Psoas muscle (tissue), 8 donors: ENCODE results near the gene ANKDD1A. TPM values are rescaled to one million over a fixed set of nuclear protein-coding genes. Genes with fewer than 3 reads are reported as not detected.

ENCODE experiments used
- ATAC-seq, 4 donors: fragments of 200-7000 bp; cut with Tn5 transposase; one replicate each; pipeline ENCODE4 v1.9.1; 2020; ENCODE audit warnings: moderate library complexity in 3 of 4, mild to moderate bottlenecking in 2 of 4
- DNase-seq, 2 donors: peaks; one replicate each; pipeline ENCODE4 v3.0.0-alpha.2; 2020
- H3K27ac ChIP-seq: fragments of 200-600 bp; one replicate; pipeline ENCODE4 v1.8.0; 2022
- H3K27me3 ChIP-seq, 3 donors: fragments of 200-600 bp in 1 of 3; one replicate each; pipeline versions ENCODE4 v1.6.1 to v1.8.0; 2013 to 2022; ENCODE audit warnings: low read length in 2 of 3, mild to moderate bottlenecking in 2 of 3, moderate library complexity in 1 of 3; ENCODE audit not compliant: insufficient read depth in 3 of 3
- H3K36me3 ChIP-seq, 2 donors: fragments of 200-600 bp in 1 of 2; one replicate each; pipeline versions ENCODE4 v1.6.1 to v1.8.0; 2013 to 2022; ENCODE audit warnings: low read depth in 1 of 2, mild to moderate bottlenecking in 1 of 2, moderate library complexity in 1 of 2; ENCODE audit not compliant: insufficient read depth in 1 of 2
- H3K4me1 ChIP-seq: fragments of 200-600 bp; one replicate; pipeline ENCODE4 v1.8.0; 2022
- H3K4me3 ChIP-seq: fragments of 200-600 bp; one replicate; pipeline ENCODE4 v1.8.0; 2022; ENCODE audit warnings: mild to moderate bottlenecking
- H3K9me3 ChIP-seq: fragments of 200-600 bp; one replicate; pipeline ENCODE4 v1.8.0; 2022
- WGBS, 3 donors: extraction: QIAGEN DNeasy Blood & Tissue Kit; methylation state at CpG; one replicate each; pipeline versions ENCODE4 v1.1.6 to v1.1.7; 2013; 5-methylcytosine and 5-hydroxymethylcytosine counted together
- intact Hi-C, 2 donors: fragments of 100-400 bp; cut with DNase I; formaldehyde crosslinking; loops; one replicate each; pipeline versions ENCODE4 v1.11.0 to v1.14.2; 2022
- polyA plus RNA-seq, 3 donors: library from polyadenylated mRNA; stranded (reverse); fragments of 200-250 nt; gene quantifications; one replicate each; pipeline ENCODE4 v1.2.3, GENCODE V29; 2013
- total RNA-seq, 4 donors: library from RNA; stranded (reverse); fragmentation: NEBNext Ultra II Directional in 2 of 4; extraction: Animal tissue kit (Norgen Biotek cat#: 25700) in 2 of 4; gene quantifications; one replicate each; pipeline versions ENCODE4 v1.2.1 to v1.2.4, GENCODE V29; 2021 to 2023
- TF ChIP-seq, protein P1 (sequence below): fragments of 200-600 bp; IDR thresholded peaks from one replicate; pipeline ENCODE4 v1.8.0; 2022; ENCODE audit warnings: antibody characterized with exemption
- donor health status: healthy with polysubstance abuse.
- donor health status: DM: no; HTN: no; CAD: no; lungs with moderate emphysema.
- donor health status: Bipolar disorder and iron deficiency.
- donor health status: healthy.
- donor health status: DM: yes; HTN: yes; CAD: no.
- donor health status: DM: no; HTN: no; CAD: no.
- donor health status: DM: no; HTN: no; CAD: no.
- donor health status: DM: yes; HTN: yes; CAD: no.

ANKDD1A gene
- total and polyA plus RNA-seq, 7 donors: 0.18 to 1.2 (median 0.46) TPM

DNA sequence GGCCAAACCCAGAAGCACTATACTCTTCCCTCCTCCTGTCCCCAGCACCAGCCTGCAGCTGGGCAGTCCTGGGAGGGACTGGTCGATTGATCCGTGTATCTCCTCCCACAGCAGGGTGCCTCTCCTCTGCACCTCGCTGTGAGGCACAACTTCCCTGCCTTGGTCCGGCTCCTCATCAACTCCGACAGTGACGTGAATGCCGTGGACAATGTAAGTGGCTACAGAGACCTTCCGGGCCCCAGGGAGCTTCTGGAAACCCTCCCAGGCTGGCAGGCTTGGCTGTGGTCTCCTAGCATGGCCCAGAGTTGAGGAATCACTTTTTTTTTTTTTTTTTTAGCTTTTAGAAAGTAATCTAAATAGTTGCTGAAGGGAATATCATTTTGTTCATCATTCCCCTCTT, 30.7 kb downstream of the ANKDD1A start:
- Histone ChIP-seq H3K4me1 (no peaks in the 10 kb centered on the region), H3K27ac (no peak overlapping the region), H3K36me3 (no peaks in the 10 kb centered on the region), H3K27me3 (no peaks in the 10 kb centered on the region), H3K9me3 (no peaks in the 10 kb centered on the region), H3K4me3 (no peak overlapping the region)
- DNase-seq (no peak), ATAC-seq (no peak)
- intact Hi-C loops: no loop called here
- WGBS, 3 donors: 57 to 67% (median 64%) methylated on average over 8 of the region's 8 CpGs
- TF ChIP-seq, protein P1, sequence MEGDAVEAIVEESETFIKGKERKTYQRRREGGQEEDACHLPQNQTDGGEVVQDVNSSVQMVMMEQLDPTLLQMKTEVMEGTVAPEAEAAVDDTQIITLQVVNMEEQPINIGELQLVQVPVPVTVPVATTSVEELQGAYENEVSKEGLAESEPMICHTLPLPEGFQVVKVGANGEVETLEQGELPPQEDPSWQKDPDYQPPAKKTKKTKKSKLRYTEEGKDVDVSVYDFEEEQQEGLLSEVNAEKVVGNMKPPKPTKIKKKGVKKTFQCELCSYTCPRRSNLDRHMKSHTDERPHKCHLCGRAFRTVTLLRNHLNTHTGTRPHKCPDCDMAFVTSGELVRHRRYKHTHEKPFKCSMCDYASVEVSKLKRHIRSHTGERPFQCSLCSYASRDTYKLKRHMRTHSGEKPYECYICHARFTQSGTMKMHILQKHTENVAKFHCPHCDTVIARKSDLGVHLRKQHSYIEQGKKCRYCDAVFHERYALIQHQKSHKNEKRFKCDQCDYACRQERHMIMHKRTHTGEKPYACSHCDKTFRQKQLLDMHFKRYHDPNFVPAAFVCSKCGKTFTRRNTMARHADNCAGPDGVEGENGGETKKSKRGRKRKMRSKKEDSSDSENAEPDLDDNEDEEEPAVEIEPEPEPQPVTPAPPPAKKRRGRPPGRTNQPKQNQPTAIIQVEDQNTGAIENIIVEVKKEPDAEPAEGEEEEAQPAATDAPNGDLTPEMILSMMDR: no peak

DNA sequence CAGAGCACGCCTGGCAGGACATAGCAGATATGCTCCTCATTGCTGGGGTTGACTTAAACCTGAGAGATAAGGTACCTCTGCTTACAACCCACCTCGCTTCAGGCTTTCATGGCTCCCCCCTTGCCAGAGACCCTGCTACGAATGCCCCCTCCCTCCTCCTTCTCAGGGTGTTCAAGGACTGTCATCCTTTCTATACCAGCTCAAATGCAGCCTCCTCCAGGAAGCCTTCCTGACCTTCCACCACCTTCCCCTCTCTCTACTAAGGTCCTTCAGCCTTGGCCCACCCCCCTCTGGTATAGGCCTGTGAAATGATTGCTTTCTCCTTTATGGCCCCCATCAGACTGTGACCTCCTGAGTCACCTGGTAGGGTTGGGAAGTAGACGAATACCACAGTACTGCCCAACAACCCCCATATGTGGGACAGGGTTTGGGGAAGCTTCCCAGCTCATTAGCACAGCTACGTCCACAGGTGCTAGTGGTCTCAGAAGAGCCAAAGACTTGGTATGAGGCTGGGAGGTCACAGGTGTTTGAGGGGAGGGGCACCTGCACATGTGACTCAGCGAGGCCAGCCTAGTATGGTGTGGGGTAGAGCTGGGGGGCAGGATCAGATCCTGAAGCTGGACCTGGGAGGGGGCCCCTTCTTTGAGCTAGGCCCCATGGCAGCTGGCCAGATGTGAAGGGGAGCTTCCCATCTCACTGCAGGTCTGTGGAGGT, 32.0 kb downstream of the ANKDD1A start:
- H3K4me3 ChIP-seq: no peak overlapping the region
- no peaks in the 10 kb centered on the region for H3K4me1 ChIP-seq
- TF ChIP-seq, protein P1: no peak
- H3K36me3 ChIP-seq: no peaks in the 10 kb centered on the region
- H3K27ac ChIP-seq: no peak overlapping the region
- intact Hi-C loops: no loop called here
- ATAC-seq: no peak
- H3K9me3 ChIP-seq: no peaks in the 10 kb centered on the region
- no peaks in the 10 kb centered on the region for H3K27me3 ChIP-seq
- DNase-seq: no peak
- 90 to 94% (median 92%) methylated on average over 6 of the region's 6 CpGs for WGBS, 3 donors

DNA sequence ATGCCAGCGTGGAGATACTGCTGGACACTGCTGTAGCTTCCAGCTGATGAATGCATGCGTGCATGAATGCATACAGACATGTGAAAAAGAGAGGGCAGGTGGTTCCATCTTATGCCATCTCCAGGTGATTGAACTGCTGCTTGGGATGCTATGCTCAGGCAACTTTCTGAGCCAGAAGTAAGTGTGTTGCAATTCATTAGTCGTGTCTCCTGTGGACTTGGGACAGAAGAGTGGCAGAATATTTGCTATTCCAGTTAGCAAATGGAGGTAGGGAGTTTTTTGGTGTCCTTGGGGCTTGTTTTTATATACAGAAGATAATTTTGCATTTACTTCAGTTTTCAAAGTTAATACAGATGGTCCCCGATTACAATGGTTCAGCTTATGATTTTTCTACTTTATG, 33.3 kb downstream of the ANKDD1A start:
- ATAC-seq (no peak), DNase-seq (no peak)
- Histone ChIP-seq H3K4me3 (no peak overlapping the region), H3K9me3 (no peaks in the 10 kb centered on the region), H3K36me3 (no peaks in the 10 kb centered on the region), H3K27me3 (no peaks in the 10 kb centered on the region), H3K27ac (no peak overlapping the region), H3K4me1 (no peaks in the 10 kb centered on the region)
- TF ChIP-seq, protein P1: no peak
- 67 to 68% (median 68%) methylated on average over 4 of the region's 4 CpGs for WGBS, 3 donors
- intact Hi-C loops: no loop called here

DNA sequence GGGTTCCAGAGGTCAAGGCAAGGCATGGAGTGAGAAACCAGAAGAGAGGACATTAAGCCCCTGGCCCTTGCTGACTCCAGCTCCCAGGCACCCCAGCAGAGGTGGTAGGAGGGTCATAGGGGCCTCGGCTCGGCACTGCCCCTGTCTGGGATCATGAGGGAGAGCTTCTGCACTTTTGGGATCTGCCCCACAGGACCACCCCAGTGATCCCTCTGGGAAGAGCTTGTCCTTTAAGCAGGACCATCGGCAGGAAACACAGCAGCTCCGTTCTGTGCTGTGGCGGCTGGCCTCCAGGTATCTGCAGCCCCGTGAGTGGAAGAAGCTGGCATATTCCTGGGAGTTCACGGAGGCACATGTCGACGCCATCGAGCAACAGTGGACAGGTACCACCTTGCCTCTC, 35.5 kb downstream of the ANKDD1A start:
- no peak overlapping the region for H3K4me3 ChIP-seq
- no peaks in the 10 kb centered on the region for H3K36me3 ChIP-seq
- TF ChIP-seq, protein P1: no peak
- H3K4me1 ChIP-seq: no peaks in the 10 kb centered on the region
- DNase-seq (no peak), ATAC-seq (peak in 1 of 4 donors; percentile 37)
- no peak overlapping the region for H3K27ac ChIP-seq
- H3K9me3 ChIP-seq: no peaks in the 10 kb centered on the region
- no peaks in the 10 kb centered on the region for H3K27me3 ChIP-seq
- WGBS, 3 donors: 80 to 84% (median 82%) methylated on average over 10 of the region's 10 CpGs
- intact Hi-C loops: no loop called here

DNA sequence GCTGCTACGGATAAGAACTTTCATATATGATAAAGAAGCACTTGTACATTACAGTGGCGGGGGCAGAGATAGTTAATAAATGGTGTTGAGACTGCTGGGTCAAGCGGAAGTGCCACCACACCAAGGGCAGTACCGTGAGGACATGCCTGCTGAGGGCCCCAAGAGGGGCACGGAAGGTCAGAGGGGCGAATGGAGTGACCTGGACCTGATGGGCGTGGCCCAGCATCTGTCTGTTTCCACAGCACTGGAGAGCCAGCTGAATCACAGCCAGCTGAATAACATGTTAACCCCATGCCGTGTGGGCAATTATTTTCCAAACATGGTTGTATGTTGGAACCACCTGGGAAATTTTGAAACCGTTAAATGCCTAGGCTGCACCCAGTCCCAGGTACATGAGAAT, 37.2 kb downstream of the ANKDD1A start:
- Histone ChIP-seq H3K27me3 (no peaks in the 10 kb centered on the region), H3K4me1 (no peaks in the 10 kb centered on the region), H3K4me3 (no peak overlapping the region), H3K9me3 (no peaks in the 10 kb centered on the region), H3K27ac (no peak overlapping the region), H3K36me3 (no peaks in the 10 kb centered on the region)
- DNase-seq: no peak
- intact Hi-C loops: no loop called here
- WGBS, 3 donors: 56 to 71% (median 60%) methylated on average over 9 of the region's 9 CpGs
- TF ChIP-seq, protein P1: no peak
- no peak for ATAC-seq
